ENCODE measurements around the gene GPC4. TPM values are rescaled to one million over a fixed set of nuclear protein-coding genes. Genes with fewer than 3 reads are reported as not detected.

GPC4 gene
- total and polyA plus RNA-seq, 4 donors, result 19.5 to 60.4 (median 29.1) TPM

DNA sequence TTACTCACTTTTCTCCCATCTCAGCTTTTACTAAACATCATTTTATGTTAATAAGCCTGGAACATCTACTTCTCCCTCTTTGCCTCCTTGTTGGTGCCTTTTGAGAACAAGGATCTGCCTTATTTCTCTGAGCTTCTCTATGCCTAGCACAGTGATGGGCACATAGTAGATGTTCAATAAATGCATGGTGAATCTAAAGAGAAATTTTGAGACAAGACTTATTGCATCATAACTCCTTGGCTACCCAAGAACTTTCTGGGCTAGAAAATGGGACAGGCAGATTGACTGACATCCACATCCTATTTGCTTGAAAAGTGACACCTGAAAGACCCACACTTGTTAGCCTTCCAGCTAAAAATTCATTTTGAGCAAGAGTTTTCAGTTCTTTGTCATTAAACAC, 109.9 kb downstream of the GPC4 start:
- TF ChIP-seq, protein P1, sequence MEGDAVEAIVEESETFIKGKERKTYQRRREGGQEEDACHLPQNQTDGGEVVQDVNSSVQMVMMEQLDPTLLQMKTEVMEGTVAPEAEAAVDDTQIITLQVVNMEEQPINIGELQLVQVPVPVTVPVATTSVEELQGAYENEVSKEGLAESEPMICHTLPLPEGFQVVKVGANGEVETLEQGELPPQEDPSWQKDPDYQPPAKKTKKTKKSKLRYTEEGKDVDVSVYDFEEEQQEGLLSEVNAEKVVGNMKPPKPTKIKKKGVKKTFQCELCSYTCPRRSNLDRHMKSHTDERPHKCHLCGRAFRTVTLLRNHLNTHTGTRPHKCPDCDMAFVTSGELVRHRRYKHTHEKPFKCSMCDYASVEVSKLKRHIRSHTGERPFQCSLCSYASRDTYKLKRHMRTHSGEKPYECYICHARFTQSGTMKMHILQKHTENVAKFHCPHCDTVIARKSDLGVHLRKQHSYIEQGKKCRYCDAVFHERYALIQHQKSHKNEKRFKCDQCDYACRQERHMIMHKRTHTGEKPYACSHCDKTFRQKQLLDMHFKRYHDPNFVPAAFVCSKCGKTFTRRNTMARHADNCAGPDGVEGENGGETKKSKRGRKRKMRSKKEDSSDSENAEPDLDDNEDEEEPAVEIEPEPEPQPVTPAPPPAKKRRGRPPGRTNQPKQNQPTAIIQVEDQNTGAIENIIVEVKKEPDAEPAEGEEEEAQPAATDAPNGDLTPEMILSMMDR (IDR thresholded peaks at IDR 0.05; ENCODE audit: control extremely low read depth, extremely low read depth), result no peak
- Histone ChIP-seq H3K4me1 (ENCODE audit: control insufficient read depth in 5 of 5, insufficient read depth in 5 of 5, low read length in 5 of 5) (peaks cover 0 to 5% (median 0%) of the 10 kb centered on the region in 5 donors), H3K9ac (ENCODE audit: insufficient read depth in 1 of 2, low read length in 2 of 2) (no peak overlapping the region), H3K27ac (ENCODE audit: low read depth in 1 of 2, low read length in 1 of 2) (no peak overlapping the region), H3K9me3 (ENCODE audit: control insufficient read depth in 4 of 4, insufficient read depth in 3 of 4, low read length in 3 of 4) (peaks cover 0 to 2% (median 0%) of the 10 kb centered on the region in 4 donors), H3K27me3 (ENCODE audit: control insufficient read depth in 3 of 3, insufficient read depth in 3 of 3, low read length in 2 of 3) (peaks cover 3 to 49% (median 29%) of the 10 kb centered on the region in 3 donors), H3K36me3 (ENCODE audit: control insufficient read depth in 4 of 4, insufficient read depth in 4 of 4, low read length in 4 of 4) (peaks cover 0 to 2% (median under 1%) of the 10 kb centered on the region in 4 donors), H3K4me3 (no peak overlapping the region)
- DNase-seq (no peak), ATAC-seq (ENCODE audit: insufficient read depth, low FRiP score) (no peak)

DNA sequence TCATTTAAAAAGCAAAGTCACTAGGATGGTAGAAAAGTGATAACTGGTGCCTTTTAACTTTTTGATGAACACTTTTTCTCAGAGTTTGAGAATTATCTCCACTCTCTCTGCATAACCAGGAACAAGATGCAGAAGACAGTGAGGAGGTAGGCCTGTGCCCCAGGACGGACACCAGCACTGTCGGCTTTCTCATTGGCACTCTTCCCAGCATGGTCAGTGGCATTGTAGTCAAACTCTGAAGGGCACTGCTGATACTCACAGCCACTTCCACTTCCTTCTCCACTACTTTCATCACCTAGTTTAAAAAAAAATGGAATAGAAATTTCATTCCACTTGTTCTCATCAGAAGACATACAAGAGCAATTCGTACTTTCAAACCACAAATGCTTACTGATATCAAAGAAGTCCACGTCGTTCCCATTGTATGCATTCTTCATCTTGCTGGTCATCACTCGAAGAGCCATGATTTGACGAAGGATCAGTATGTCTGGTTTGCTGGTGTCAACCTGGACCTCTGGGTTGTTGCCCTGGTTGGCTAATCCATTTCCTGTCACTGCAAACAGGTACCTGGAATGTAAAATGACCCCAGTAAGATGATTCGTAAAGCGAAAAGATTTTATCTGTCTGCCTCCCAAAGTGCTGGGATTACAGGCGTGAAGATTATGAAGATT, 112.4 kb downstream of the GPC4 start:
- Histone ChIP-seq H3K36me3 (ENCODE audit: control insufficient read depth in 4 of 4, insufficient read depth in 4 of 4, low read length in 4 of 4) (peaks cover 0 to 2% (median under 1%) of the 10 kb centered on the region in 4 donors), H3K4me1 (ENCODE audit: control insufficient read depth in 5 of 5, insufficient read depth in 5 of 5, low read length in 5 of 5) (peaks cover 0 to 4% (median 0%) of the 10 kb centered on the region in 5 donors), H3K27me3 (ENCODE audit: control insufficient read depth in 3 of 3, insufficient read depth in 3 of 3, low read length in 2 of 3) (peaks cover 3 to 40% (median 22%) of the 10 kb centered on the region in 3 donors), H3K9me3 (ENCODE audit: control insufficient read depth in 4 of 4, insufficient read depth in 3 of 4, low read length in 3 of 4) (peaks cover 0 to 2% (median 0%) of the 10 kb centered on the region in 4 donors), H3K4me3 (no peak overlapping the region), H3K27ac (ENCODE audit: low read depth in 1 of 2, low read length in 1 of 2) (no peak overlapping the region), H3K9ac (ENCODE audit: insufficient read depth in 1 of 2, low read length in 2 of 2) (no peak overlapping the region)
- DNase-seq, result no peak
- TF ChIP-seq, protein P1 (IDR thresholded peaks at IDR 0.05; ENCODE audit: control extremely low read depth, extremely low read depth), result no peak
- no peak for ATAC-seq (ENCODE audit: insufficient read depth, low FRiP score)
- WGBS, 2 donors, result 82 to 90% methylated on average over 10 of the region's 10 CpGs

DNA sequence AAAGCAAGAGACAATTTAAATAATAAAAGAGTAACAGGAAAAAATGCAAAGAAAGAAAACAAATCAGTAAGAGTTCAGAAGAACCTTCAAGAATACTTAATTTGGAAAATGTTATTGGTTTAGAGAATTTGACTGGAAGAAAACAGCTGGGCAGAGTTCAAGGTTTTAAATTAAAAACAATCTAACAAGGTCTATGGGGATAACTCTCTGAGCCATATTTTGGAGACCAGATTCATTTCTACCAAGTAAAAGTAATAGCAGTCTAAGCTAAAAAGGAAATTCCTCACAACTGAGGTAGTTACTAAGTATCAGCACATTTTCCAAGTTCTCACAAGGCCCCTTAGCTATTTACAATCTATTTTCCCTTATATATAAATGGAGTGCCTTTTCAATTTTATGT, 114.7 kb downstream of the GPC4 start:
- Histone ChIP-seq H3K4me1 (ENCODE audit: control insufficient read depth in 5 of 5, insufficient read depth in 5 of 5, low read length in 5 of 5) (no peaks in the 10 kb centered on the region), H3K27ac (ENCODE audit: low read depth in 1 of 2, low read length in 1 of 2) (no peak overlapping the region), H3K36me3 (ENCODE audit: control insufficient read depth in 4 of 4, insufficient read depth in 4 of 4, low read length in 4 of 4) (peaks cover 0 to 2% (median under 1%) of the 10 kb centered on the region in 4 donors), H3K27me3 (ENCODE audit: control insufficient read depth in 3 of 3, insufficient read depth in 3 of 3, low read length in 2 of 3) (peaks cover 1 to 27% (median 19%) of the 10 kb centered on the region in 3 donors), H3K9ac (ENCODE audit: insufficient read depth in 1 of 2, low read length in 2 of 2) (no peak overlapping the region), H3K9me3 (ENCODE audit: control insufficient read depth in 4 of 4, insufficient read depth in 3 of 4, low read length in 3 of 4) (peaks cover 0 to 2% (median 0%) of the 10 kb centered on the region in 4 donors), H3K4me3 (no peak overlapping the region)
- ATAC-seq (ENCODE audit: insufficient read depth, low FRiP score) (no peak), DNase-seq (no peak)
- TF ChIP-seq, protein P1 (IDR thresholded peaks at IDR 0.05; ENCODE audit: control extremely low read depth, extremely low read depth), result no peak
